HepG2 (cell line): ENCODE results near the gene EEPD1. TPM values are rescaled to one million over a fixed set of nuclear protein-coding genes. Genes with fewer than 3 reads are reported as not detected.

ENCODE experiments used
- AFF4 ChIP-seq: sonication (generic); formaldehyde crosslinking; IDR thresholded peaks from 2 replicates; pipeline ENCODE4 v1.4.0; 2020; ENCODE audit warnings: missing genetic modification reagents
- ATF7-NPFF ChIP-seq: sonication (generic); formaldehyde crosslinking; IDR thresholded peaks from 2 replicates; pipeline ENCODE4 v1.8.1; 2023; ENCODE audit warnings: mild to moderate bottlenecking, low read depth, missing genetic modification reagents, moderate library complexity
- ATM ChIP-seq: fragments of 450-650 bp; IDR thresholded peaks from 2 replicates; pipeline ENCODE4 v1.7.1; 2017; ENCODE audit warnings: mild to moderate bottlenecking, borderline replicate concordance
- DNMT3B ChIP-seq: conservative IDR thresholded peaks from 2 replicates; pipeline ENCODE4 v1.6.1; 2016; ENCODE audit warnings: missing biosample characterization, control low read depth
- GATA4 ChIP-seq: sonication (generic); IDR thresholded peaks from 2 replicates; pipeline ENCODE4 v1.6.1; 2016; ENCODE audit warnings: antibody characterized with exemption, low read depth, borderline replicate concordance
- GMEB1 ChIP-seq: sonication (generic); formaldehyde crosslinking; IDR thresholded peaks from 2 replicates; pipeline ENCODE4 v1.5.1; 2020; ENCODE audit warnings: missing genetic modification reagents, mild to moderate bottlenecking, borderline replicate concordance
- NFIB ChIP-seq: sonication (generic); formaldehyde crosslinking; IDR thresholded peaks from 2 replicates; pipeline ENCODE4 v1.9.0; 2021; ENCODE audit warnings: missing genetic modification reagents, mild to moderate bottlenecking, borderline replicate concordance
- NR1H2 ChIP-seq: sonication (generic); formaldehyde crosslinking; IDR thresholded peaks from 2 replicates; pipeline ENCODE4 v1.8.1; 2022; ENCODE audit warnings: low read depth, missing genetic modification reagents, borderline replicate concordance
- NR2F2 ChIP-seq: IDR thresholded peaks from 2 replicates; pipeline ENCODE4 v1.6.1; 2012; ENCODE audit warnings: low read depth, inconsistent platforms, borderline replicate concordance
- PAX8 ChIP-seq: sonication (generic); formaldehyde crosslinking; IDR thresholded peaks from 2 replicates; pipeline ENCODE4 v1.8.0; 2022; ENCODE audit warnings: mild to moderate bottlenecking, missing genetic modification reagents, borderline replicate concordance
- PHF5A ChIP-seq: IDR thresholded peaks from one replicate; pipeline ENCODE4 v1.6.1; 2018; ENCODE audit warnings: low read depth, missing genetic modification reagents; ENCODE audit not compliant: unreplicated experiment
- RBAK ChIP-seq: sonication (generic); formaldehyde crosslinking; IDR thresholded peaks from 2 replicates; pipeline ENCODE4 v1.5.1; 2020; ENCODE audit warnings: mild to moderate bottlenecking, missing genetic modification reagents
- STAG1 ChIP-seq: sonication (generic); formaldehyde crosslinking; IDR thresholded peaks from 2 replicates; pipeline ENCODE4 v1.4.0; 2020; ENCODE audit warnings: missing genetic modification reagents
- ZBTB1 ChIP-seq: sonication (generic); formaldehyde crosslinking; IDR thresholded peaks from 2 replicates; pipeline ENCODE4 v1.4.0; 2020; ENCODE audit warnings: missing genetic modification reagents, borderline replicate concordance
- ZKSCAN1 ChIP-seq: fragments of 150-350 bp; IDR thresholded peaks from 2 replicates; pipeline ENCODE4 v1.6.1; 2014; ENCODE audit warnings: low read length
- ZNF431 ChIP-seq: sonication (generic); formaldehyde crosslinking; IDR thresholded peaks from 2 replicates; pipeline ENCODE4 v1.9.0; 2022; ENCODE audit warnings: missing genetic modification reagents, low read depth, mild to moderate bottlenecking, borderline replicate concordance
- ZNF709 ChIP-seq: sonication (generic); formaldehyde crosslinking; IDR thresholded peaks from 2 replicates; pipeline ENCODE4 v1.5.0; 2020; ENCODE audit warnings: mild to moderate bottlenecking, missing genetic modification reagents
- polyA plus RNA-seq, 8 experiments: library from polyadenylated mRNA; depleted of rRNA in 3 of 8; stranded (reverse) in 7 of 8; unstranded in 1 of 8; fragments of >200 nt; fragmentation: Illumina TruSeq in 4 of 8; extraction: Trizol in 4 of 8; gene quantifications; 2 replicates each; pipeline versions ENCODE4 v1.2.1 to v1.2.3, GENCODE V29; 2011 to 2016; ENCODE audit warnings: low read depth in 4 of 8, missing spikeins in 1 of 8, mixed read lengths in 1 of 8; ENCODE audit not compliant: insufficient read depth in 1 of 8
- total RNA-seq, 5 experiments: library from RNA; depleted of rRNA; stranded (reverse); fragments of >200 nt; fragmentation: Illumina TruSeq; extraction: Trizol; gene quantifications; 2 replicates each; pipeline ENCODE4 v1.2.3, GENCODE V29; 2016; ENCODE audit warnings: low read depth in 1 of 5
- TF ChIP-seq, protein P1 (sequence below): sonication (generic); formaldehyde crosslinking; IDR thresholded peaks from 2 replicates; pipeline ENCODE4 v1.8.0; 2022; ENCODE audit warnings: missing genetic modification reagents, mild to moderate bottlenecking, moderate library complexity, borderline replicate concordance
- TF ChIP-seq, protein P2 (sequence below): sonication (generic); formaldehyde crosslinking; IDR thresholded peaks from 2 replicates; pipeline ENCODE4 v1.4.0; 2020; ENCODE audit warnings: mild to moderate bottlenecking, missing genetic modification reagents

Gene EEPD1
- total and polyA plus RNA-seq, 2 of the 13 experiments (the other 11 are each of a cell fraction or from before 2014, with no cell fraction given) = 10.1 to 16.4 TPM

DNA sequence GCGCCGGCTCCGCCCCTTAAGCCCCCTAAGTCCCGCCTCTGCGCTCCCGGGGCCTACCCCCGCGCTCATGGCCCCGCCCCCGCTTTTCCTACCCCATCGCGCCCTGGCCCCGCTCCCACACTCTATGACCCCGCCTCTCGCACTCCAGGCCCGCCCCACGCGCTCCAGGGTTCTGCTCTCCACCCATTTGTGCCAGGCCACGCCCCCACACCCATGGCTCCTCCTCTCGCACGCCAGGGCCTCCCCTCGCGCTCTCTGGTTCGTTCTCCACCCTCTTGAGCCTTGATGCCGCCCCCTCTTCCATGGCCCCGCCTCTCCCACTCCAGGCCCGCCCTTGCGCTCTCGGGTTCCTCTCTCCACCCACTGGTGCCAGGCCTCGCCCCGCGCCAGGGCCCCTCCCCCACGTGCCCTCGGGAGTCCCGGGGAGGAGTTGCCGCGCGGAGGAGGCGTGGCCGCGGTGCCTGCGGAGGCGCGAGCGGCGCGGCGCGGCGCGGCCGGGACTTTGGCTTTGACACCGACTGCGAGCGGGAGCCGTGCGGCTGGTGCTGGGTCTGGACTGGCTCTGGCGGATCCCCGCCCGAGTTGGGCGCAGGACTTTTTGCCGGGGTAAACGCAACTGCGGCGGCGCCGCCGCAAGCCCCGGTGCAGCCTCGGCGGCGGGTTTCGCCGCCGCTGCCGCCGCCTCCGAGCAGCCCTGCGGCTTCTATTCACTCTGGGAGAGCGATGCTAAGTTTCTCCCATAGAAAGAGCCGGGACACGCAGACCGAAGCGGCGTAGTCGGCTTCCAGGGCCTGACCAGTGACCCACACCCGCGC lies at the start of gene EEPD1 (continued):
- TF ChIP-seq GMEB1 = peak; percentile 54; the same call in 1 of the 2 replicates
- TF ChIP-seq NR1H2 (CRISPR knock-in tag) = no peak
- no peak for TF ChIP-seq RBAK (CRISPR knock-in tag)
- TF ChIP-seq ZNF709 (CRISPR knock-in tag) = 0 out of 2 replicates have a peak, but pooled peaks have one; percentile 18
- TF ChIP-seq NFIB = no peak
- no peak for TF ChIP-seq PAX8 (CRISPR knock-in tag)
- TF ChIP-seq ZBTB1 = no peak
- TF ChIP-seq ZKSCAN1 = no peak
- no peak for TF ChIP-seq ATF7-NPFF (CRISPR knock-in tag)
- no peak for TF ChIP-seq ZNF431 (CRISPR knock-in tag)
- TF ChIP-seq, protein P1, sequence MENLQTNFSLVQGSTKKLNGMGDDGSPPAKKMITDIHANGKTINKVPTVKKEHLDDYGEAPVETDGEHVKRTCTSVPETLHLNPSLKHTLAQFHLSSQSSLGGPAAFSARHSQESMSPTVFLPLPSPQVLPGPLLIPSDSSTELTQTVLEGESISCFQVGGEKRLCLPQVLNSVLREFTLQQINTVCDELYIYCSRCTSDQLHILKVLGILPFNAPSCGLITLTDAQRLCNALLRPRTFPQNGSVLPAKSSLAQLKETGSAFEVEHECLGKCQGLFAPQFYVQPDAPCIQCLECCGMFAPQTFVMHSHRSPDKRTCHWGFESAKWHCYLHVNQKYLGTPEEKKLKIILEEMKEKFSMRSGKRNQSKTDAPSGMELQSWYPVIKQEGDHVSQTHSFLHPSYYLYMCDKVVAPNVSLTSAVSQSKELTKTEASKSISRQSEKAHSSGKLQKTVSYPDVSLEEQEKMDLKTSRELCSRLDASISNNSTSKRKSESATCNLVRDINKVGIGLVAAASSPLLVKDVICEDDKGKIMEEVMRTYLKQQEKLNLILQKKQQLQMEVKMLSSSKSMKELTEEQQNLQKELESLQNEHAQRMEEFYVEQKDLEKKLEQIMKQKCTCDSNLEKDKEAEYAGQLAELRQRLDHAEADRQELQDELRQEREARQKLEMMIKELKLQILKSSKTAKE = peak; percentile 77
- no peak for TF ChIP-seq NR2F2
- TF ChIP-seq STAG1 (CRISPR knock-in tag) = no peak
- TF ChIP-seq AFF4 (CRISPR knock-in tag) = no peak
- TF ChIP-seq GATA4 = no peak
- TF ChIP-seq, protein P2, sequence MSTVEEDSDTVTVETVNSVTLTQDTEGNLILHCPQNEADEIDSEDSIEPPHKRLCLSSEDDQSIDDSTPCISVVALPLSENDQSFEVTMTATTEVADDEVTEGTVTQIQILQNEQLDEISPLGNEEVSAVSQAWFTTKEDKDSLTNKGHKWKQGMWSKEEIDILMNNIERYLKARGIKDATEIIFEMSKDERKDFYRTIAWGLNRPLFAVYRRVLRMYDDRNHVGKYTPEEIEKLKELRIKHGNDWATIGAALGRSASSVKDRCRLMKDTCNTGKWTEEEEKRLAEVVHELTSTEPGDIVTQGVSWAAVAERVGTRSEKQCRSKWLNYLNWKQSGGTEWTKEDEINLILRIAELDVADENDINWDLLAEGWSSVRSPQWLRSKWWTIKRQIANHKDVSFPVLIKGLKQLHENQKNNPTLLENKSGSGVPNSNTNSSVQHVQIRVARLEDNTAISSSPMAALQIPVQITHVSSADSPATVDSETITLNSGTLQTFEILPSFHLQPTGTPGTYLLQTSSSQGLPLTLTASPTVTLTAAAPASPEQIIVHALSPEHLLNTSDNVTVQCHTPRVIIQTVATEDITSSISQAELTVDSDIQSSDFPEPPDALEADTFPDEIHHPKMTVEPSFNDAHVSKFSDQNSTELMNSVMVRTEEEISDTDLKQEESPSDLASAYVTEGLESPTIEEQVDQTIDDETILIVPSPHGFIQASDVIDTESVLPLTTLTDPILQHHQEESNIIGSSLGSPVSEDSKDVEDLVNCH = no peak
- no peak for TF ChIP-seq ATM
- TF ChIP-seq DNMT3B (CRISPR knock-in tag) = no peak
- no peak for TF ChIP-seq PHF5A (CRISPR knock-in tag)
